Measurements from ENCODE around the gene DYNC1LI2.

DYNC1LI2 gene

GRCh38 chr16:66735891-66736290 lies 15.5 kb downstream of the DYNC1LI2 start:
- no peak for DNase-seq

- no peak for DNase-seq
Observed at GRCh38 chr16:66731101-66731500, 20.3 kb downstream of the DYNC1LI2 start.

DNA sequence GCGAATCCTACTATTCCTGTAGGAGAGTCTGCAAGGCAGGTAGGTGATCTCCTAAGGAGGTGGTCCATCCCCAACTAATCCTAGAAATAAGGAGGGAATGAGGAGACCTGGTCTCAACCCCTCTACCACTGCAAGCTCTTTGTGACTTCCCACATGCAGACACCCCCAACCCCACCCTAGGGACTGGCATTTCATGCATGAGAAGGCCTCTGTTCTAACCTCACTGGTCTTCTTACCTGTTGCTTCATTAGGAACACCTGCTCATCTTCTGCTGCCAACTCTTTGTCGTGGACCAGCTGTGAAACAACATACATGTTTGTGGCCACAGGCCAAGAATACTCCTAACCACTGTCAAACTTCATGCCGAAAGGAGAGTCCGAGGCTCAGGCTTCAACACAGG lies 22.6 kb downstream of the DYNC1LI2 start:
- DNase-seq: no peak

GRCh38 chr16:66728117-66728787 lies 23.2 kb downstream of the DYNC1LI2 start:
- DNase-seq: peak; percentile 45 to 68

GRCh38 chr16:66720766-66721165 lies 30.6 kb downstream of the DYNC1LI2 start:
- no peak for DNase-seq

DNA sequence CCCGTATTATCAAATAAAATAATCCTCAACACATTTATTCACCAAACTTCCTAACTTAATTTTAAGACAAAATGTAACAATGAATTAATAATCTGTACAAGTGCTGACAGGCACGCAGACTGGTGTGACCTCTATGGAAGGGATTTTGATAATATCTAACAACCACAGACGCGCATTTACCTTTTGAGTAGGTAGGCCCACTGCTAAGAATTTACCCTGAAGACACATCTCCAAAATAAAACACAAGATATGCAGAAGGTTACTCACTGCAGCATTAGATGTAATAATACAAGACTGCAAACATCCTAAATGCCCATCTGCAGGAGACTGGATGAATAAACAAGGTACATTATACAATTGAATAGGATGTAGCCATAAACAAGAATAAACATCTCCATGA lies 32.2 kb downstream of the DYNC1LI2 start:
- DNase-seq: no peak

DNA sequence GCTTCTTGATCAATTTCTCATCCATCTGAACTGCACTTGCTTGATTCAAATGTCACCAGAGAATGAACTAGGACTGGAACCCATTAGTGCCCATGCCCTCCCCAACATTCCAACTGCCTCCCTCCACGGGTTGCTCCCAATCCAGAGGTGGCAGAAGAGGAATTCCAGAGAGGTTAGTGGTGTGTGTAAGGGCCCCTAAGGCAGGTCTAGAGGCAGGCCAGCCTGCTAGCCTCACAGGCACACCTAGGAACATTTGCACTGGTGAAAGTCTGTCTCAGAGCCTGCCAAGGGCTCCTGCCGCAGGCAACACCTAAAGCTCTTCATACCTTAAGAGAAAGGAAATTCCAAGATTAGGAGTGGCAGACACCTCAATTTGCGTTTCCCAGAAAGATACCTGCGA lies 33.6 kb downstream of the DYNC1LI2 start:
- no peak for DNase-seq

- peak; percentile 29 to 49 for DNase-seq
Observed at GRCh38 chr16:66717112-66717675, 34.2 kb downstream of the DYNC1LI2 start.

- no peak for DNase-seq
Observed at GRCh38 chr16:66714654-66715307, 36.6 kb downstream of the DYNC1LI2 start.

DNA sequence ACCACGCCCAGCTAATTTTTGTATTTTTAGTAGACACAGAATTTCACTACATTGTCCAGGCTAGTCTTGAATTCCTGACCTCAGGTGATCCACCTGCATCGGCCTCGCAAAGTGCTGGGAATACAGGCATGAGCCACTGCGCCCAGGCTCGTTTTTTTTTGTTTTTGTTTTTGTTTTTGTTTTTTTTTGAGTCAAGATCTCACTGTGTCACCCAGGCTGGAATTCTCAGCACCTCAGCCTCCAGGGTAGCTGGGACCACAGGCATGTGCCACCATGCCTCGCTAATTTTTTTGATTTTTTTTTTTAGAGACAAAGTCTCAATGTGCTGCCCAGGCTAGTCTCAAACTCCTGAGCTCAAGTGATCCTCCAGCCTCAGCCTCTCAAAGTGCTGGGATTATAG lies 37.3 kb downstream of the DYNC1LI2 start:
- no peak for DNase-seq

DNA sequence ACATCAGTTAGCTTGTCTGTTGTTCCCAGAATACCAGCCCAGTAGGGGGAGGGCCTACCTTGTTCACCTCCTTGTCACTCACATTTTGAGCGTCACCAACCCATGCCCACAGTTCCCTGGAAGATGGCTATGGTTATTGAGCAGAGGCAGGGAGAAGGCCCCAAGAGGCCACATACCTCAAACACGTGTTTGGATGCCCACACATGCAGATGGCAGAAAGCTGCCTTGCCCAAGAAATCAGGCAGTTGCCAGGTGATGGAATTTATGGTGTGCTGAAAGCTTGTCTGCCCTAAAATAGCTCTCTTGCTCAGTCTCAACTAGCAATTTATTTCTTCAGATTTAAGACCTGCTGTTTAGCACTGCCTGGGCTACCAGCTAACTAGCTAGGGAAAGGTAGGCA lies 38.3 kb downstream of the DYNC1LI2 start:
- no peak for DNase-seq

DNA sequence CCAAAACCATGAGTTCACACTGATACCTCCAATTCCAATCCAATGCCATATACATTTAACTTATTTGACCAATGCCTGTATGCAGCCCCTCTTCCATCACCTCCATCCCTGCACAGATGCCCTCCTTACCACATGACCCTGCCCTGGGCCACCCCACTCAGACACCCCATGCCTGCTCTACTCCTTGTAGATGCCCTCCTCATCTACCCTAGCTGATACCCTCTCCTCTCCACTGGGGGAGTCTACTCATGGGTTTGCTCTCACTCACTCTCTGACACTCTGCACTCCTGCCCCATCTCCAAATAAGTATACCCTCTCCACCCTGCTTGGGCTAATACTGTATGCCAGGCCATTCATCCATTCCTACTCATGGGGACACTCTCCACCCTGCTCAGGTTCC lies 38.9 kb downstream of the DYNC1LI2 start:
- DNase-seq: no peak

GRCh38 chr16:66711581-66711980 lies 39.8 kb downstream of the DYNC1LI2 start:
- DNase-seq: no peak

DNA sequence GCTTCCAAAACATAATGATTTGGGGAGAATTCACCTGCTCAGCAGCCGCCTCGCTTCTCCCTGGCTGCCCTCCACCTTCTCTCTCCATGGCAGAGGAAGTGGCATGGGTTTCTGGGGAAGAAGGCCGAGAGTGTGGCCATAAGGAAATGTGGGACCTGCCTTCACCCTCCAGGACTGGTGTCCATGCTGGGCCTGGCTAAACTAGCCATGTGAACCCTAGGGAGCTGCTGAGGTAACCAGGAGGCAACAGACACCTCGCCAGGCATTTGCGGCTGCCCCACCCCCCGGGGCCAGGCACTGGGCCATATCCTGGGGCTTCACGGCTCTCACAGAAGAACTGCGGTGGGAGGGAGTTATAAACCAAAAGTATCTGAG lies 44.9 kb downstream of the DYNC1LI2 start:
- no peak for DNase-seq

DNA sequence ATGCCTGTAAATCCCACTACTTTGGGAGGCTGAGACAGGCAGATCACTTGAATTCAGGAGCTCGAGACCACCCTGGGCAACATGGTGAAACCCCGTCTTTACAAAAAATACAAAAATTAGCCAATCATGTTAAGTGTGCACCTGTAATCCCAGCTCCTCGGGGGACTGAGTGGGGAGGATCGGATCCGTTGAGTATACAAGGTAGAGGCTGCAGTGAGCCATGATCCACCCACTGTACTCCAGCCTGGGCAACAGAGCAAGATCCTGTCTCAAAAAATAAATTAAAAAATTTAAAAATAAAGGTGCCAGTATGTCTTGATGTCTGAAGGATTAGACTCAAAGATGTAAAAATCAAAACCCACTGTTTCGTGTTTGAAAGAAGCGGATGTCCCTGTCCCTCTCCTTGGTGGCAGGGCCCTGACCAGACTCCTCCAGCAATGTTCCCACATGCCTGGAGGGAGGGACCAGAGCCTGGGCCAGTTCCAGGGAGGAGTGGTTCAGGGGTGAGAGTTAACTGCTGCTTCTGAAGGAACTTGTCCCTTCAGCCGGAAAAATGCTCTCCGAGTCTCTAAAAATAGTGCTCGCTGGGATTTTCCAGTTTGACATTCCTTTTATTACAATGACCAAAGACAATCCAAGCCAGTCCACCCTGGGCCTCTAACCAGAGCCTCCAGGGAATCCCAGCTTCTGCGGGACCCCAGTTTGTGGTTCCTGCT lies 45.5 kb downstream of the DYNC1LI2 start:
- DNase-seq: no peak

DNA sequence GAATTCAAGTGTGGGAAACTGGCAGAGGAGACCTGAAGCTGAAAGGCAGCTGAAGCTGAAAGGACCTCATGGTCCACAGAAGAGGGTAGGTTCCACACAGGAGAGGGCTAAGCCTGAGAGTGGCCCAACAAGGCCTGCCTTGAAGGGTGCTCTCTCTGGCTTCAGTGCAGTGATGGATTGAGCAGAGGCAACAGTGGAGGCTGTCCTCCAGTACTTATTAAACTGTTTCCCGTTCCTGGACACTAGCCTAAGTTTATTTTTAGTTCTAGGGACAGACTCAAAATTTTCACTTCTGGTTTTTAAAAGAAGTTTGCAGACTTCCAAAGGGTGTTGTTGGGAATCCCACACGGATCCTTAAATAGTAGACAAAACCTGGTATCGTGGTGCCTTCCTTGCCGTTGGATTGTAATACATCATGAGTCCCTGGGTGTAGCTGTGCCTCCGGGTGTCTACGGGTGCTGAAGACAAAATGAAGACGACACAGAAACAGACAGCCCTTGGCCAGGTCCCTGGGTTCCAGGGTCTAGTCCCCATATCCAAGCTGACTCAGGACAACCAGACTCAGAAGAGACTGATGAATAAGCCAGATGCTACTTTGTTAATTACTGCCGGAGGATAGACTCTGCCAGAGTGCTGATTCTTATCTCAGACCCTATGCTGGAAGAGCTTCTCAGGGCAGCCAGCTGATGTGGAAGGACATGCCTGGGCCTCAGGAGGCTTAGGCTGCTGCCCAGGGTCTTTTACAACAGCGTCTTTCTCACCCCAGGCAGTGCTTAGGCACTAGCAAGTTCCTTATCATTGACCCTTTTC lies 47.8 kb downstream of the DYNC1LI2 start:
- DNase-seq: peak in 1 of 2 donors; percentile 17

- DNase-seq: no peak
Observed at GRCh38 chr16:66701516-66701915, 49.9 kb downstream of the DYNC1LI2 start.

- peak; percentile 39 to 56 for DNase-seq
Observed at GRCh38 chr16:66701026-66701425, 50.4 kb downstream of the DYNC1LI2 start.

- DNase-seq: no peak
Observed at GRCh38 chr16:66699898-66700297, 51.5 kb downstream of the DYNC1LI2 start.

DNA sequence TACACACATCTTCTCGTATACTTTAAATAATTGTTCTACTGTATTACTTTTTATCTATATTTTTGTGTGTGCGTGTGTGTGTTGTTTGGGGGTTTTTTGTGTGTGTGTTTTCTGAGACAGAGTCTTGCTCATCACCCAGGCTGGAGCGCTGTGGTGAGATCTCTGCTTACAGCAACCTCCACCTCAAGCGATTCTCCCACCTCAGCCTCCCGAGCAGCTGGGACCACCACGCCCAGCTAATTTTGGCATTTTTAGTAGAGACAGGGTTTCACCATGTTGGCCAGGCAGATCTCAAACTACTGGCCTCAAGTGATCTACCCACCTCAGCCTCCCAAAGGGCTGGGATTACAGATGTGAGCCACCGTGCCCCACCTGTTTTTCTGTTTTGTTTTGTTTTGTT lies 53.4 kb downstream of the DYNC1LI2 start:
- DNase-seq: no peak

- peak; percentile 72 to 84 for DNase-seq
Observed at GRCh38 chr16:66696669-66697630, 54.5 kb downstream of the DYNC1LI2 start, which contains the start of gene CMTM4. Gene CMTM4 (minus strand): TSS chr16:66696743. CDS start chr16:66696525, 218 bp downstream.

Measured in inflammatory macrophage treated with lipopolysaccharide for 1 hour (primary cell).